ENCODE results near the gene CACNA1D.

- TF ChIP-seq, protein P1, sequence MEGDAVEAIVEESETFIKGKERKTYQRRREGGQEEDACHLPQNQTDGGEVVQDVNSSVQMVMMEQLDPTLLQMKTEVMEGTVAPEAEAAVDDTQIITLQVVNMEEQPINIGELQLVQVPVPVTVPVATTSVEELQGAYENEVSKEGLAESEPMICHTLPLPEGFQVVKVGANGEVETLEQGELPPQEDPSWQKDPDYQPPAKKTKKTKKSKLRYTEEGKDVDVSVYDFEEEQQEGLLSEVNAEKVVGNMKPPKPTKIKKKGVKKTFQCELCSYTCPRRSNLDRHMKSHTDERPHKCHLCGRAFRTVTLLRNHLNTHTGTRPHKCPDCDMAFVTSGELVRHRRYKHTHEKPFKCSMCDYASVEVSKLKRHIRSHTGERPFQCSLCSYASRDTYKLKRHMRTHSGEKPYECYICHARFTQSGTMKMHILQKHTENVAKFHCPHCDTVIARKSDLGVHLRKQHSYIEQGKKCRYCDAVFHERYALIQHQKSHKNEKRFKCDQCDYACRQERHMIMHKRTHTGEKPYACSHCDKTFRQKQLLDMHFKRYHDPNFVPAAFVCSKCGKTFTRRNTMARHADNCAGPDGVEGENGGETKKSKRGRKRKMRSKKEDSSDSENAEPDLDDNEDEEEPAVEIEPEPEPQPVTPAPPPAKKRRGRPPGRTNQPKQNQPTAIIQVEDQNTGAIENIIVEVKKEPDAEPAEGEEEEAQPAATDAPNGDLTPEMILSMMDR (conservative IDR thresholded peaks at IDR 0.05; ENCODE audit: low read depth, low read length) = no peak
- TF ChIP-seq EZH2 (IDR thresholded peaks at IDR 0.05; ENCODE audit: borderline replicate concordance, low read depth, low read length, poor library complexity, severe bottlenecking) = no peak
Observed at GRCh38 chr3:53496392-53496670, 1.9 kb downstream of the CACNA1D start.

All from A673 (cell line).